ENCODE results near the gene KANK2.
"Not testable (repeated sequence)": the region's sequence is repeated elsewhere in the genome, so short reads cannot be mapped to it uniquely, and the experiment has no call there.

The KANK2 gene

GRCh38 chr19:11168568-11168967 is 28.8 kb downstream of the KANK2 start:
- H3K27ac Mint-ChIP-seq: no peak overlapping the region
- H3K9me3 Mint-ChIP-seq: no peaks in the 10 kb centered on the region
- no peak for DNase-seq
- no peak for TF ChIP-seq CTCF (IDR thresholded peaks at IDR 0.05)
- H3K27me3 Mint-ChIP-seq (ENCODE audit: low read depth, poor library complexity): peaks cover 7% of the 10 kb centered on the region
- peaks cover 12% of the 10 kb centered on the region for H3K4me1 Mint-ChIP-seq
- peaks cover 54% of the 10 kb centered on the region for H3K36me3 Mint-ChIP-seq (ENCODE audit: low read depth)
- no peak overlapping the region for H3K4me3 Mint-ChIP-seq

- Mint-ChIP-seq H3K9me3 (no peaks in the 10 kb centered on the region), H3K4me1 (peaks cover 12% of the 10 kb centered on the region), H3K4me3 (no peak overlapping the region), H3K27ac (peak overlapping the region; percentile 72), H3K27me3 (ENCODE audit: low read depth, poor library complexity) (peaks cover 7% of the 10 kb centered on the region), H3K36me3 (ENCODE audit: low read depth) (peaks cover 47% of the 10 kb centered on the region)
- no peak for DNase-seq
- TF ChIP-seq CTCF (IDR thresholded peaks at IDR 0.05): no peak
Observed at GRCh38 chr19:11166281-11167142, 30.8 kb downstream of the KANK2 start.

DNA sequence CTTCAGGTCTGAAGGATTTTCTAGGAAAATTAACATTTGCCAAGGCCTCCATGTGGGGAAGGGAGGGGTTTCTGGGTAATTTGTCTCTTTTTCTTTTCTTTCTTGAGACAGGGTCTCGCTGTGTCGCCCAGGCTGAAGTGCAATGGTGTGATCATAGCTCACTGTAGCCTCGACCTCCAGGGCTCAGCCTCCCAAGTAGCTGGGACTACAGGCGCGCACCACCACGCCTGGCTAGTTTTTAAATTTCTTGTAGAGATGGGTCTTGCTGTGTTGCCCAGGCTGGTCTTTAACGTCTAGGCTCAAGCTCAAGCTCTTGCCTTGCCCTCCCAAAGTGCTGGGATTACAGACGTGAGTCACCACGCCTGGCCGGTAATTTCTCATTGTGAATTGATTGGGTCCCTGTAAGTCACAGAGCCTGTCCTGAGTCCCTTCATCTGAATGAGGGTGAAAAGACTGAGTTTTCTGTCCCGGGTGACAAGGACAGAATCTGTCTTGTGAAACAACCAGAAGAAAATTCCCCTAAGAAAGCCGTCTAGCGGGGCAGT is 31.8 kb downstream of the KANK2 start:
- TF ChIP-seq CTCF (IDR thresholded peaks at IDR 0.05): no peak
- Mint-ChIP-seq H3K27me3 (ENCODE audit: low read depth, poor library complexity) (peaks cover 7% of the 10 kb centered on the region), H3K27ac (peak overlapping the region; percentile 77), H3K4me3 (no peak overlapping the region), H3K4me1 (peaks cover 12% of the 10 kb centered on the region), H3K36me3 (ENCODE audit: low read depth) (peaks cover 47% of the 10 kb centered on the region), H3K9me3 (peaks cover 4% of the 10 kb centered on the region)
- DNase-seq: no peak

GRCh38 chr19:11164879-11165406 is 32.4 kb downstream of the KANK2 start:
- Mint-ChIP-seq H3K36me3 (ENCODE audit: low read depth) (peaks cover 41% of the 10 kb centered on the region), H3K9me3 (peaks cover 8% of the 10 kb centered on the region), H3K4me3 (no peak overlapping the region), H3K27ac (peak overlapping the region; percentile 77), H3K27me3 (ENCODE audit: low read depth, poor library complexity) (peaks cover 7% of the 10 kb centered on the region), H3K4me1 (peaks cover 7% of the 10 kb centered on the region)
- no peak for DNase-seq
- no peak for TF ChIP-seq CTCF (IDR thresholded peaks at IDR 0.05)

DNA sequence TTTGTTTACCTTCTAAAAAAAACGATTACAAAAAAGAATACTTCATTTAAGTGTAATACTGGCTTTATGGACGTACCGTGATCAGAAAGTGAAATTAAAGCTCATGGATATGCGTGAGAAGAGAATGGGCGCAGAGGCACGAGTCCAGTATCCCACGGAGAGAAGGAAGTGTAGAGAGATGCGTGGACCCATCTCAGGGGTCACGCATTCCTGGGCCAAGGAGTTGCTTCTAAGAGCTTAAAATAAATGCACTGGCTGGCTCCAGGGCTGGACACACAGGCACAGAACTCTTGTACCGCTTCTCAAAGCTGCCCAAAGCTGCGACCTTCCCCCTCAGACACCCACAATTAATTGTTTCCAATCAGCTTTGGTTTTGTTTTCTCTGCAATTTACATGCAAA is 33.0 kb downstream of the KANK2 start:
- H3K27me3 Mint-ChIP-seq (ENCODE audit: low read depth, poor library complexity): peaks cover 7% of the 10 kb centered on the region
- peaks cover 38% of the 10 kb centered on the region for H3K36me3 Mint-ChIP-seq (ENCODE audit: low read depth)
- no peak for DNase-seq
- peaks cover 13% of the 10 kb centered on the region for H3K9me3 Mint-ChIP-seq
- peak overlapping the region; percentile 77 for H3K27ac Mint-ChIP-seq
- H3K4me3 Mint-ChIP-seq: no peak overlapping the region
- peaks cover 7% of the 10 kb centered on the region for H3K4me1 Mint-ChIP-seq
- TF ChIP-seq CTCF (IDR thresholded peaks at IDR 0.05): no peak

DNA sequence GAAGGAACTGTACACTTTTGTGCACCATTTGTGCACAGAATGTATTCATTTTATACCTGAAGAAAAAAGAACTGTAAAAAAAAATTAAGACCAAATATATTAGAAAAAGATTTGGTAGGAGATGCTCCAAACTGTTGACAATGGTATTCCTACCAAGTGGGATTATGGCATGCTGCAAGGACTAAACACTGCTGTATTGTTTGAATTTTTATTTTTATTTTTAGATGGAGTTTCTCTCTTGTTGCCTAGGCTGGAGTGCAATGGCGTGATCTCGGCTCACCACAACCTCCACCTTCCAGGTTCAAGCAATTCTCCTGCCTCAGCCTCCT is 36.9 kb downstream of the KANK2 start:
- H3K9me3 Mint-ChIP-seq: peaks cover 13% of the 10 kb centered on the region
- H3K27me3 Mint-ChIP-seq (ENCODE audit: low read depth, poor library complexity); H3K27ac Mint-ChIP-seq; H3K4me1 Mint-ChIP-seq; H3K4me3 Mint-ChIP-seq; DNase-seq; H3K36me3 Mint-ChIP-seq (ENCODE audit: low read depth): not testable (repeated sequence)

All from nephron progenitor cell (in vitro differentiated cells).